ENCODE data around the gene UBR3. TPM values are rescaled to one million over a fixed set of nuclear protein-coding genes. Genes with fewer than 3 reads are reported as not detected.

UBR3 gene
- total RNA-seq, 4 donors from 2014 or later = 87.4 to 101 (median 97.3) TPM

DNA sequence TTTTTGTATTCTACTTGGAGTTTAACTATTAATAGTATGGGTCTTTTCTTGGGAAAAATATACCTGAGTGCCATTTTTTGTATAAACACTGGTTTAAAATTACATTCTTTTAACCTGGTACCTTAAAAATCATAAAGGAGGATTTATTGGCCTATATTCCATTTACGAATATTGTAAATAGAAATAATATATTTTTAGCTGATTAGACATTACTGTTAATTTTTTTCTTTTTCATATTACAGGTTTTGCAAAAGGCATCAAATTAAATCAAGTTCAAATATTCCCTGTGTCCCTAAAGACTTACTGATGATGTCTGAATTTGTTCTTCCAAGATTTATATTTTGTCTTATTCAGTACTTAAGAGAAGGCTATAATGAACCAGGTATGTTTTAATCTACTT, 44.7 kb downstream of the UBR3 start:
- TF ChIP-seq EP300 (IDR thresholded peaks at IDR 0.05) (no peak), POLR2A (IDR thresholded peaks at IDR 0.05) (no peak)
- TF ChIP-seq, protein P1, sequence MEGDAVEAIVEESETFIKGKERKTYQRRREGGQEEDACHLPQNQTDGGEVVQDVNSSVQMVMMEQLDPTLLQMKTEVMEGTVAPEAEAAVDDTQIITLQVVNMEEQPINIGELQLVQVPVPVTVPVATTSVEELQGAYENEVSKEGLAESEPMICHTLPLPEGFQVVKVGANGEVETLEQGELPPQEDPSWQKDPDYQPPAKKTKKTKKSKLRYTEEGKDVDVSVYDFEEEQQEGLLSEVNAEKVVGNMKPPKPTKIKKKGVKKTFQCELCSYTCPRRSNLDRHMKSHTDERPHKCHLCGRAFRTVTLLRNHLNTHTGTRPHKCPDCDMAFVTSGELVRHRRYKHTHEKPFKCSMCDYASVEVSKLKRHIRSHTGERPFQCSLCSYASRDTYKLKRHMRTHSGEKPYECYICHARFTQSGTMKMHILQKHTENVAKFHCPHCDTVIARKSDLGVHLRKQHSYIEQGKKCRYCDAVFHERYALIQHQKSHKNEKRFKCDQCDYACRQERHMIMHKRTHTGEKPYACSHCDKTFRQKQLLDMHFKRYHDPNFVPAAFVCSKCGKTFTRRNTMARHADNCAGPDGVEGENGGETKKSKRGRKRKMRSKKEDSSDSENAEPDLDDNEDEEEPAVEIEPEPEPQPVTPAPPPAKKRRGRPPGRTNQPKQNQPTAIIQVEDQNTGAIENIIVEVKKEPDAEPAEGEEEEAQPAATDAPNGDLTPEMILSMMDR (IDR thresholded peaks at IDR 0.05) = no peak
- H3K4me1 ChIP-seq = peaks cover 0 to 5% (median 0%) of the 10 kb centered on the region in 4 donors
- DNase-seq (ENCODE audit: low spot score in 2 of 2) = no peak
- no peak overlapping the region for H3K4me3 ChIP-seq
- peaks cover 0 to 18% (median 0%) of the 10 kb centered on the region in 3 donors for H3K36me3 ChIP-seq
- WGBS, 2 donors = 96 to 97% methylated on average over 1 of the region's 1 CpG
- no peaks in the 10 kb centered on the region for H3K9me3 ChIP-seq
- no peaks in the 10 kb centered on the region for H3K27me3 ChIP-seq
- H3K27ac ChIP-seq = no peak overlapping the region

- Histone ChIP-seq H3K4me1 (no peaks in the 10 kb centered on the region), H3K27ac (no peak overlapping the region), H3K9me3 (no peaks in the 10 kb centered on the region), H3K4me3 (no peak overlapping the region), H3K36me3 (peaks cover 0 to 18% (median 0%) of the 10 kb centered on the region in 3 donors), H3K27me3 (no peaks in the 10 kb centered on the region)
- DNase-seq (ENCODE audit: low spot score in 2 of 2) = no peak
- TF ChIP-seq EP300 (IDR thresholded peaks at IDR 0.05) = no peak
- TF ChIP-seq, protein P1 (IDR thresholded peaks at IDR 0.05) = peak in 1 of 5 experiments; percentile 8
Measured at GRCh38 chr2:169877398-169877797, 50.1 kb downstream of the UBR3 start.

- no peaks in the 10 kb centered on the region for H3K9me3 ChIP-seq
- TF ChIP-seq, protein P1 (IDR thresholded peaks at IDR 0.05) = no peak
- no peak for TF ChIP-seq EP300 (IDR thresholded peaks at IDR 0.05)
- TF ChIP-seq POLR2A (IDR thresholded peaks at IDR 0.05) = no peak
- WGBS, 2 donors = 34 to 50% methylated on average over 1 of the region's 1 CpG
Measured at GRCh38 chr2:169887120-169887519, 59.9 kb downstream of the UBR3 start.

DNA sequence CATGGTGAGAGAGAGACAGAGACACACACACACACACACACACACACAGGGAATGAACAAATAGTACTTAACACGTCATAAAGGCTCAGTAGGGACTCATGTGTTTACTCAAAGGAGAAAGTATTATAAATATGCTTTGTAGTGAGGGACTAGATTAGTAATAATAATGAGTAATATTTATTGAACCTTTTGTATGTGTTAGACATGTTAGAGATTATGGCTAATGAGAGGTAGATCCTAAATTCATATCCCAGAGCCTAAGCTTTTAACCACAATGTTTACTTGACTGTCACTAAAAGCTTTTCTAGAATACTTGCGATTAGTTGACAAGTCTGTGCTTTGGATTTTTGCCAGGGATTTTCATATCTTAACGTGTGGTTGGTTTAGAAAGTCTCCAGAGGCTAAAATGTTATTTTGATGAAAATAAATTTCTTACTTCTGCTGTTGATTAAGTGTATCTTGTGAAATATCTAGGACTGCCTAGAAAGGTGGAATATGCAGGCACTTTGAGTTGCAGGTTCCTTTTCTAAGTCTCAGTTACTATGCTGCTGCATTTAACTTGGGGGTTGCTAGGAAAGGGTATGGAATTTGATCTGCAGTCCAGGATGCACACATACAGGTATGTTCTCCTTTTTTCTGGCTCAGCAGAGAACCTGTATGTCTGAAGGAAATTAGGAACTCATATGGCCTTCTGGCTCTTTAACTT, 64.5 kb downstream of the UBR3 start:
- Histone ChIP-seq H3K4me1 (peaks cover 0 to 33% (median 0%) of the 10 kb centered on the region in 4 donors), H3K27me3 (no peaks in the 10 kb centered on the region), H3K27ac (peak overlapping the region in 1 of 4 donors; percentile 9), H3K9me3 (no peaks in the 10 kb centered on the region), H3K4me3 (no peak overlapping the region), H3K36me3 (peaks cover 0 to 10% (median 0%) of the 10 kb centered on the region in 3 donors)
- 20 to 29% methylated on average over 3 of the region's 3 CpGs for WGBS, 2 donors
- DNase-seq (ENCODE audit: low spot score in 2 of 2) = no peak
- TF ChIP-seq EP300 (IDR thresholded peaks at IDR 0.05) (no peak), POLR2A (IDR thresholded peaks at IDR 0.05) (no peak)
- TF ChIP-seq, protein P1 (IDR thresholded peaks at IDR 0.05) = no peak

More at GRCh38 chr2:169887120-169887519, 59.9 kb downstream of the UBR3 start:
- DNase-seq (ENCODE audit: low spot score in 2 of 2) = no peak
- H3K27me3 ChIP-seq = no peaks in the 10 kb centered on the region
- H3K4me3 ChIP-seq = no peak overlapping the region
- no peak overlapping the region for H3K27ac ChIP-seq
- H3K4me1 ChIP-seq = peaks cover 0 to 31% (median 0%) of the 10 kb centered on the region in 4 donors
- H3K36me3 ChIP-seq = peaks cover 0 to 6% (median 0%) of the 10 kb centered on the region in 3 donors

DNA sequence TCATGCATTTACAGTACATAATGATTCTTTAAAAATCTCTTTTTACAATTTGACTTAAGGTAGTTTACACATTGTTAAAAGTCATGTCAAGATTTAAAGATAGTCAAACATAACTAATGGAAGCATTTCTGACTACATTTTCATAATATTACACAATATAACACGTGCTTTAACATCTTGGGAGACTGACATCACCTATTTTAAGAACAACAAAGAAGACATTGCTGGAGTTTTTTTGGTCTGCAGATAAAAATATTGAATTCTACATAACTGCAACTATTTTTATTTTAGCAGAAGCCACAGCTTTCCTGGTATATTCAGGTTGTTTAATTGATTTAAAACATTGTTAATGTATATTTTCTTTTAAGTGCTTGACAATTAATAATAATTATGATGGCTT, 65.7 kb downstream of the UBR3 start:
- no peak overlapping the region for H3K4me3 ChIP-seq
- no peaks in the 10 kb centered on the region for H3K27me3 ChIP-seq
- H3K27ac ChIP-seq = no peak overlapping the region
- TF ChIP-seq, protein P1 (IDR thresholded peaks at IDR 0.05) = no peak
- no peak for TF ChIP-seq EP300 (IDR thresholded peaks at IDR 0.05)
- WGBS, 2 donors = 52 to 65% methylated on average over 1 of the region's 1 CpG
- no peak for DNase-seq (ENCODE audit: low spot score in 2 of 2)
- H3K36me3 ChIP-seq = peaks cover 0 to 17% (median 0%) of the 10 kb centered on the region in 3 donors
- no peaks in the 10 kb centered on the region for H3K9me3 ChIP-seq
- H3K4me1 ChIP-seq = peaks cover 0 to 27% (median 0%) of the 10 kb centered on the region in 4 donors
